ENCODE results near the gene CNKSR1. TPM values are rescaled to one million over a fixed set of nuclear protein-coding genes. Genes with fewer than 3 reads are reported as not detected.
A peak's percentile ranks its signal among the peaks of the same experiment; 100 is the strongest.

CNKSR1 gene
- total RNA-seq, 1 donor from 2014 or later: 21.9 TPM

GRCh38 chr1:26164036-26164860, 13.0 kb upstream of the CNKSR1 start:
- H3K27ac ChIP-seq: peak overlapping the region; percentile 16

GRCh38 chr1:26164861-26165842, 12.1 kb upstream of the CNKSR1 start:
- Histone ChIP-seq H3K27ac (peak overlapping the region; percentile 16), H3K9me3 (no peaks in the 10 kb centered on the region), H3K36me3 (no peaks in the 10 kb centered on the region), H3K4me3 (no peak overlapping the region), H3K27me3 (no peaks in the 10 kb centered on the region), H3K4me1 (peaks cover 16% of the 10 kb centered on the region)
- no peak for TF ChIP-seq POLR2AphosphoS5 (IDR thresholded peaks at IDR 0.05; ENCODE audit: insufficient read depth in 1 of 2, low read depth in 1 of 2)
- TF ChIP-seq CTCF (IDR thresholded peaks at IDR 0.05): no peak
- TF ChIP-seq POLR2A (IDR thresholded peaks at IDR 0.05): no peak
- DNase-seq (ENCODE audit: extremely low spot score in 2 of 2): no peak
- intact Hi-C loops (cut with DNase I): loop anchor here (5.0 to 10.0 kb wide), 2 partner anchors 53 to 130 kb away; partner anchors contain the start of gene PDIK1L

More at GRCh38 chr1:26164036-26164860, 13.0 kb upstream of the CNKSR1 start:
- Histone ChIP-seq H3K36me3 (no peaks in the 10 kb centered on the region), H3K4me3 (peak overlapping the region; percentile 28 to 70), H3K9me3 (no peaks in the 10 kb centered on the region), H3K27me3 (no peaks in the 10 kb centered on the region), H3K4me1 (peaks cover 14% of the 10 kb centered on the region)
- TF ChIP-seq POLR2AphosphoS5 (IDR thresholded peaks at IDR 0.05; ENCODE audit: insufficient read depth in 1 of 2, low read depth in 1 of 2) (no peak), POLR2A (IDR thresholded peaks at IDR 0.05) (no peak), CTCF (IDR thresholded peaks at IDR 0.05) (peak in 1 of 3 experiments; percentile 70)
- no peak for DNase-seq (ENCODE audit: extremely low spot score in 2 of 2)
- intact Hi-C loops (cut with DNase I): loop anchor here (5.0 to 10.0 kb wide), 2 partner anchors 52 to 129 kb away; partner anchors contain the start of gene PDIK1L

- H3K4me3 ChIP-seq: no peak overlapping the region
- no peak for TF ChIP-seq POLR2A (IDR thresholded peaks at IDR 0.05)
- no peak for TF ChIP-seq POLR2AphosphoS5 (IDR thresholded peaks at IDR 0.05; ENCODE audit: insufficient read depth in 1 of 2, low read depth in 1 of 2)
- TF ChIP-seq CTCF (IDR thresholded peaks at IDR 0.05): no peak
- intact Hi-C loops (cut with DNase I): loop anchor here (10.0 kb wide), 1 partner anchor 132 kb away; no protein-coding TSS in a partner anchor
- no peaks in the 10 kb centered on the region for H3K9me3 ChIP-seq
- H3K27ac ChIP-seq: no peak overlapping the region
- no peak for DNase-seq (ENCODE audit: extremely low spot score in 2 of 2)
- H3K36me3 ChIP-seq: no peaks in the 10 kb centered on the region
- peaks cover 21% of the 10 kb centered on the region for H3K4me1 ChIP-seq
- H3K27me3 ChIP-seq: no peaks in the 10 kb centered on the region
Measured at GRCh38 chr1:26166719-26167281, 10.5 kb upstream of the CNKSR1 start.

GRCh38 chr1:26168410-26169197, 8.7 kb upstream of the CNKSR1 start, which contains the start of gene C1orf232:
TSS of gene C1orf232 (minus strand) at chr1:26168963. CDS start at chr1:26168499, 464 bp downstream.
- H3K4me3 ChIP-seq: peak within 1 kb of the TSS; percentile 70 to 96
- no peaks in the 10 kb centered on the region for H3K9me3 ChIP-seq
- H3K27ac ChIP-seq: peak within 1 kb of the TSS; percentile 60
- no peaks in the 10 kb centered on the region for H3K27me3 ChIP-seq
- intact Hi-C loops (cut with DNase I): loop anchor here (10.0 kb wide), 1 partner anchor 134 kb away; no protein-coding TSS in a partner anchor
- peaks cover 21% of the 10 kb centered on the region for H3K4me1 ChIP-seq
- TF ChIP-seq CTCF (IDR thresholded peaks at IDR 0.05) (no peak), POLR2A (IDR thresholded peaks at IDR 0.05) (no peak), POLR2AphosphoS5 (IDR thresholded peaks at IDR 0.05; ENCODE audit: insufficient read depth in 1 of 2, low read depth in 1 of 2) (no peak)
- no peak for DNase-seq (ENCODE audit: extremely low spot score in 2 of 2)
- H3K36me3 ChIP-seq: no peaks in the 10 kb centered on the region
